Activated naive CD4-positive, alpha-beta T cell treated with anti-CD3 and anti-CD28 coated beads, Interleukin-2, amount 50 U/mL, for 16 hours (primary cell): ENCODE measurements around the gene CSNK2A2.

Source experiments
- DNase-seq: peaks from one replicate; pipeline ENCODE4 v3.0.0-alpha.2; 2020

CSNK2A2 gene

GRCh38 chr16:58198803-58199411 lies 1.0 kb upstream of the CSNK2A2 start:
- DNase-seq = no peak

- DNase-seq = peak; percentile 17
Measured at GRCh38 chr16:58197314-58198012, 443 bp downstream of the CSNK2A2 start.

DNA sequence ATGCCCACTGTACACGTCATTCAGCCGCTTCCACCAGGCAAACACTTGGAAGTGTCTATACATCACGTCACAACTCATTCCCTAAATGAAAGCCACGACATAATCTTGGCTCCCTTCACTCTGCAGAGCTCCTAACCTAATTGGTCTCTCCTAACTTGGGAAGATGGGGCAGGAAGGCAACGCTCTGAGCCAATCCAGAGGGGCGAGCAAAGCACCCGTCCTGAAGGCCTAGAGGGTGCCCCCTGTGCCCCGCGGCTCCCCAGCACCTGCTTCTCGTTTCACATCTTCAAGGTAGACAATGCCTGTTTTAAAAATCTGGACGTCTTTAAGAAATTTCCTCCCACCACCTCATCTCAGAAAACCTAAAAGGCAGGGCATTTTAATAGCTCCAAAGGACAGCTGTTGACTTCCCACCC lies 1.0 kb downstream of the CSNK2A2 start:
- no peak for DNase-seq

DNA sequence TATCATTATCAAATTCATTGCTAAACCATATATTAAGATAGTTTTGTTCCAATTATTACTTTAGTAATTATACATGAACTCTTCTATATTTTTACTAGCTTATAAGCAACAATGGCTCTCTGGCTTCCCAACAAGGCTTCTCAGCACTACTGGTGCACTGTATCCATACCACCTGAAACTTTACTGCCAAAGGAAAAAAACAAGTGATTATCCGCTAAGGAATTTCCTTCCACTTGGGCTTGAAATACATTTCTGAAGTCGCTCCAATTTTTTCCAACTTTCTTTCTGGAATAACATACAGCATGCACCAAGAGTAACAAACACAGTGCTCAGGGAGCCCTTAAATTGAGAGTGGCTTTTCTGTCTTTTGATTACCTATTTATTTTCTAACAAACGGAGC lies 2.1 kb downstream of the CSNK2A2 start:
- DNase-seq = no peak

GRCh38 chr16:58195344-58195743 lies 2.6 kb downstream of the CSNK2A2 start:
- DNase-seq = no peak

- no peak for DNase-seq
Measured at GRCh38 chr16:58194790-58195189, 3.1 kb downstream of the CSNK2A2 start.

GRCh38 chr16:58187665-58188421 lies 10.1 kb downstream of the CSNK2A2 start:
- DNase-seq = no peak

DNA sequence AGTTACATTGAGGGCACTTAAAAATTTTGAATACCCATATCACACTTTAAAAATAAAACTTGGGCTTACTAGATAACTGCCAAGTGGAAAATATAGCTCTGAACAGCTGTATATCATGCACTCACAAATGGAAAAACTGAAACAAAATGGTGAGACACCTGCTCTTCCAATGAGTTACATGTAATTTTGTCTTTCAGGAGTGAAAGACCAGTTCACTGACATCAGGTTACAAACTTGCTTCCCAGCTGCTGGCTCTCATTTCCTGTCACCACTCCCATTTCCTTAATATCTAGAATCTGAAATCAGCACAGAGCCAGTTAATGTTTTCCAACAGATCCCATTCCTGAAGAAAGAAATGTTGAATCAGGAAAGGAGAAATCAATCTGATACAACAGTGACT lies 10.8 kb downstream of the CSNK2A2 start:
- no peak for DNase-seq

GRCh38 chr16:58186176-58186944 lies 11.5 kb downstream of the CSNK2A2 start:
- no peak for DNase-seq

DNA sequence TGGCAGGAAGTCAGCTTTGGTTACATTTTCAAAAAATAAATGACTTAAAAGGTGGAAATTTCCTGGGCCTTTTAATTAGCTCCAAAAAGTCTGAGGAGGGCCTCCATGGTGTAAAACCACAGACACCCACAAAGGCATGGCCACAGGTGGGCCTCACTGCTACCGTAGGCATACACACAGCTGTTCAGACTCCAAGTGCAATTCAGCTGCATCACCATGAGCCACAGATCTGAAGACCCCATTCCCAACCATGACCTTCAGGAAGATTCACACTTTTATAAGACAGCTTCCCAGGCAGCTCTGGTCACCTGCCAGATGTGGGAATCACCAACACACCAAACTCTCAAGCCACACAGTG lies 20.6 kb downstream of the CSNK2A2 start:
- no peak for DNase-seq

DNA sequence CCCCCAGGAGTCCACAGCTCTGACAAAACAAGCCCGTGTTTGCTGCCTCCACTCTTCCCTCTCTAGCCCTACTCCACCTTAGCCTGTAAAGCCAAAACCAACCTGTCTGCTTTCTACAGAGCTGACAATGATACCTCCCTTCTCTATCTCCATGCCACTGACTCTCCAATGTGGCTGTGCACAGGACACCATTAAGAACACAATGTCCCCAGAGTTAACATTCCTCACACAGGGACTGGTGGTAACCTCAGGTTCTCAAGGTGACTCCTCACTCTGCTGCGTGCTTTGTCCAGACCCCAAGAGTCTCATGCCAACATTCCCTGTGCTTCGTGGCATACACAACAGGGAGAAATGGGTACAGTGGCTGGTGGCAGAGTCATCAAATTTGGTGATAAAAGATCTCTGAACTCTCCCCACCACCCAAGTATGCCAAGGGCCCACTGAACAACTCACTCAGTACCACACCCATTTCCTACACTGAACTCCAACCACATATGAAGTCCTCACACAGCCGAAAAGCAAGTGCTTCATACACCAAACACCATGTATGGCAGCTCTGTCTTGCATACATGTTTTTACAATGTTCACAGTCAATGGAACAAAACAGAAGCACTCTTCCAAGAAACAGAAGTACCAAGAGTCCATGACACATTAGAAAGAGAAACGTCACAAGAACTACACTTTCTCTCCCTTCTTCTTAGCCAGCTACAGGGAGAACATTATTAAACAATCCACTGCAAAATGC lies 21.1 kb downstream of the CSNK2A2 start:
- no peak for DNase-seq

DNA sequence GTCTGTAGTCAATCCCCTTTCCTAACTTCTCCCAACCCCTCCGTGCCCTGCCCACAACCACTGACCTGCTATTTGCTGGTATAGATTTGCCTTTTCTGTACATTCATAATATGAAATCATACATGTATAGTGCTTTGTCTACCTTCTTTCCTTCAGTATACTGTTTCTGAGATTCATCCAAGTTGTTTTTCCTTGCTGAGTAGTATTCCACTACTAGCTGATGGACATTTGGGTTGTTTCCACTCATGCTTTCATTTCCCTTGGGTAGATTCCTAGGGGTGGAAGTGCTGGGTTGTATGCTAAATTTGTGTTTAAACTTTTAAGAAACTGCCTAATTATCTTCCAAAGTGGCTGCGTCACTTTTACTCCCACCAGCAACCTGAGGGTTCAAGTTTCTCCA lies 27.7 kb downstream of the CSNK2A2 start:
- no peak for DNase-seq

DNA sequence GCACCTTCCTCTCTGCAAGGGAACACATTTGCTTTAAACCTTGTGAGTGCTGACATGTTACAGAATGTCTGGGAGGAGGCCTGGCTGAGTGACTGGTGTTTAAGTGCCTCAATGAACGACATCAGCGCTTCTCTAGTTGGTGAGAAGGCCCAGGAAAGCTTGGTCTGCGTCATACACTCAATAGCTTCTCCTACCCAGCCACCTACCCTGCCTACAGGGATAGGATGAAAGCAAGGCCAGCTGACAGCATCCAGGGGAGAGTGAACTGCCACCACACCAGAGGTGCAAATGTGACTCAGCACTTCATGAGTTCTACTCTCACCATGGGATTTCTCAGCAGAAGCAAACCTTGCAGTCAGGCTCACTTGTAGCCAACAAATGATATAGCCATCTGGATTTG lies 37.1 kb downstream of the CSNK2A2 start:
- no peak for DNase-seq

DNA sequence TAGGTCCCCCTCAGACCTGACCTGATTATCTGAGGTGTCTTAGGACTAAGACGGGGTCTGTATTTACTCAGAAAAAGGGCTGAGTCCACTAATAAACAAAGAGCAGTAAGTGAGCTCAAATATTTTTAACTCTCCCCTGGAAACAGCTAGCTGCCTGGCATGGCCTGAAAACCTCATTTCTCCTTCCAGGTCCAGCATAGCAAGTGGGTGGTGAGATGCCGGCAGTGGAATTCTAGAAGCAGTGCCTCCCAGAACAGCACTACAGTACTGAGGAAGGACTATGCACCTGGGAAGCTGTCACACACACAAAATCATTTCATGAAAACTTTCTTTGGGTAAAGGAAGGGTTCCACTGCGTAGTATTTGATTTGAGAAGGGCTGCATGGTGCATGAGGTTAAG lies 39.2 kb downstream of the CSNK2A2 start:
- DNase-seq = no peak

GRCh38 chr16:58157951-58158540 lies 39.9 kb downstream of the CSNK2A2 start:
- DNase-seq = no peak

DNA sequence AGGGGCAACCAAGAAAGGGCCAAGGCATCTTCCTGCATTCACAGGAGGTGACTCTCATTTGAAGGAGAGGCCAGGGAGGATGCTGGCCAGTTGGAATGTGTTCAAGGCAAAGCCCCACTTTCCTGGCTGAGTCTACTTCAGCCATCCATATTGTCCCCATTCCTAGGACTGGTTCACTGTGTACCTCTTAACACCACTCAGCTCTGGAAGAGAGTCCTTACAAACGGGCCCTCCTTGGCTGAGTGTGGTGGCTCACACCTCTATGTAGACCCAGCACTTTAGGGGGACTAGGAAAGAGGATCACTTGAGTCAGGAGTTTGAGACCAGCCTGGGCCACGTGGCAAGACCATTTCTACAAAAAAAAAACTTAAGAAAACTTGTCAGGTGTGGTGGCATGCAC lies 40.7 kb downstream of the CSNK2A2 start:
- DNase-seq = no peak

- DNase-seq = no peak
Measured at GRCh38 chr16:58155839-58156238, 42.1 kb downstream of the CSNK2A2 start.

- DNase-seq = no peak
Measured at GRCh38 chr16:58154345-58154744, 43.6 kb downstream of the CSNK2A2 start.

DNA sequence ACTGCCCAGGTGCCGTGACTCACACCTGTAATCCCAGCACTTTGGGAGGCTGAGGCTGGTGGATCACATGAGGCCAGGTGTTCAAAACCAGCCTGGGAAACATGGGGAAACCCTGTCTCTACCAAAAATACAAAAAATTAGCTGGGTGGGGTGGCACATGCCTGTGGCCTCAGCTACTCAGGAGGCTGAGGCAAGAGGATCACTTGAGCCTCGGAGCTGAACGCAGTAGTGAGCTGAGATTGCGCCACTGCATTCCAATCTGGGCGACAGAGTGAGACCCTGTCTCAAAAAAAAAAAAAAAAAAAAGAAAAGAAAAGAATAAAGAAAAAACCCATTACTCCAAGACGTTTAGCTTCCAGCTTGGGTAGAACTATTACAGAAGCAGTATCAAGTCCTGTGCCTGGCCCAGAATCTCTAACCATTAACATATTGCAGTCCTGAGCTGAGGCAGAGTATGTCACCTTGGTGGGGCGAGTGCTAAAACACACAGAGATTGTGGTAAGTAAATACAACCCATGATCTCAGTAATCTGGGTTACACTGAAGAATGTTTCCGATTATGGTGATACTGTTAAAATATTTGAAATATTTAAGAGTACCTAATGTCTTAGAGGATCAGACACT lies 45.5 kb downstream of the CSNK2A2 start:
- no peak for DNase-seq

DNA sequence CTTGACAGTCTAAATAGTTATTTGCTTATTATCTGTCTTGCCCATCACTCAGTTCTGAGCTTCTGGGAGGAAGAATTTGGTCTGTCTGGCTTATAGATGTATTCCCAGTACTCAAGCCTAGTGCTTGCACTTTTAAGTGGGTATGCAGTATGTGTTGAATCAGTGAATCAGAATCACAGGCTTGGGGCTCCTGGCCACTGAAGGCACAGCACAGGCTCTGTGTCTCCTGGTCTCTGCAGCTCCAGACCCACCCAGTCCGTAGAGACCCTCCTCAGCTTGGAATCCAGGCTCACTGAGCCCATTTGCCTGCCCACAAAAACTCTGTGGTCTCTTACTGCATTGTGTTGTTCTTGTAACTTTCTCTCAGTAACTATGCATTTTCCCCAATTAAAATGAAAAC lies 49.4 kb downstream of the CSNK2A2 start:
- DNase-seq = no peak

DNA sequence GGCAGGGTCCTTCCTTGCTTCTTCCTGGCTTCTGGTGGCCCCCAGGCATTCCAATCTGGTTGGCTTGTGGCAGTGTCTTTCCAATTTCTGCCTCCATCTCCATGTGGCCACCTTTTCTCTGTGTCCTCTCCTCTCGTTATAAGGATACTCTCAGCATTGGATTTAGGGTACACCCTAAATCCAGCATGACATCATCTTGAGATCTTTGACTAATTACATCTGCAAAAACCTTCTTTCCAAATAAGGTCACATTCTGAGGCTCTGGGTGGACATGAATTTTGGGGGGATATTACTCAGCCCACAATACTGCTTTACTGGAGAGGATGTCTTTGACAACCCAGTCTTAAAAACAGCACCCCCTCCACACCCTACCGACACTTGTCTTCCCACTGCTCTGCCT lies 49.8 kb downstream of the CSNK2A2 start:
- DNase-seq = no peak

DNA sequence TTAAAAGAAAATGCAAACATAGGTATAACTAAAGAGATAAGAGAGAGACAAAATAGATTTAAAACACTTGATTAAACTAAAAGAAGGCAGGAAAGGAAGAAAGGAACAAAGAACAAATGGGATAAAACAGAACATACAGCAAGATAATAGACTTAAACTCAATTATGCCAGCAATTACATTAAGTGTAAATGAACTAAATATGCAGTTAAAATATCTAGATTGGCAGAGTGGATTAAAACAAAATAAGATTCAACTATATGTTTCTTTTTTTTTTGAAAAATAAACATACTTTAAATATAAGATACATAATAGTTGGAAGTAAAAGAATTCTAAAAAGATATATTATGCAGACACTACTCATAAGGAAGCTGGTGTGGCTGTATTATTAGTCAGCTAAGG lies 59.1 kb downstream of the CSNK2A2 start:
- DNase-seq = no peak
